Daoy (cell line): ENCODE measurements around the gene PYGL. TPM values are rescaled to one million over a fixed set of nuclear protein-coding genes. Genes with fewer than 3 reads are reported as not detected.

Experiments
- DNase-seq: peaks from one replicate; pipeline ENCODE4 v3.0.0-alpha.2; 2015; ENCODE audit warnings: low read depth
- total RNA-seq: library from RNA; depleted of rRNA; stranded (reverse); fragments of >200 nt; shearing (Covaris generic); gene quantifications from 2 replicates; pipeline ENCODE4 v1.2.3, GENCODE V29; 2014; rRNA removed

The PYGL gene
- total RNA-seq, 1 experiment from 2014 or later = 56.2 TPM

DNA sequence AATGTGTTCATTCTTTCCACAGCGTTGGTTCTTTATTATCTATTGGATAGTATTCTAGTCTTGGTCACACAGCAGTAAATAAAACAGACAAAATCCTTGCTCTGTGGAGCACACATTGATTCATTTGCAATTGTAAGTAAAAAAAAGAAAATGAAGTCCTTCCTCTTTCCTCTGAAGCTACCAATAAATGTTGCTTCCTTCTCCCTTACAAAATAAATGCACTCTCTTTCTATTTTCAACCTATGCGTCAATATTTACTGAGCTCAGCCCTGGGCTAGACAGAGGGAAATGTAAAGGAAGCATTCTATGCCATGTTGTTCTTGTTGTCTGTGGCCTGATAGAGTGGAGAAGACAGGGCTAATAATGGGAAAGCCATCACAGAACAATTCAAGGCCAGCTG, 69.5 kb downstream of the PYGL start:
- DNase-seq = no peak

DNA sequence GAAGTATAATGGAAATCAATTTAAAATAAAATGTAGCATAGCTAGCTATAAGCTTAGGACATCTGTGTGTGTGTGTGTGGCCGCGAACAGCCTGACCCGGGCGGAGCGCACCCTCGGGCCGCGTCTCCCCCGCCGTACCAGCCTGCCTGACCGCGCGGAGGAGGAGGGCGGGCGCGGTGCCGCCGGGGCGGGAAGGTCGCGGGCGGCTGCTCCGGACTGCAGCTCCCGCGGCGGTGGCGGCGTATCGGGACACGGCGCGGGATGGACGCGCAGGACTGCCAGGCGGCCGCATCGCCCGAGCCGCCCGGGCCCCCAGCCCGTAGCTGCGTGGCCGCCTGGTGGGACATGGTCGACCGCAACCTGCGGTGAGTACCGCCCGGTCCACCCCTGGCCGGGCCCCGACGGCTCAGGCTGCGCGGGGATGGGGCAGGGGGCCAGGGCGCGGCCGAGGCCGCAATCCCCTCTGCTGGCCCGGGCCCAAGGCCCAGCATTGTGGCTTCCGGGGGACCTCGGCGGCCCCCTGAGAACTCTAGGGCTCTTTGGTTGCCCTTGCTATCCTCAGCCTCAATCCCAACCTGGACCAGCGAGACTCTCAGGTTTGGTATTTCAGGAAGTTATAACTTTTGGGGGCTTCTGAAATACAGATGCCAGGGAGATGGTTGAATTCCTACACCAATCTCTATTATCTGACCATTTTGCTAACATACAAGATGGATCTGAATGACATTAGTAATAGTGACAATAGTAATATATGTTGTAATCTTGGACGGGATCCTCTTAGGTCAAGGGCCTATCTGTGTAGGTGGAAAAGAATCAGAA, 72.2 kb downstream of the PYGL start, which contains the start of gene ABHD12B:
Gene ABHD12B, plus strand, starts transcription at position 140 of the 819 bp plus-strand sequence. Its CDS starts 122 bp downstream, at position 262.
- peak; percentile 14 for DNase-seq

DNA sequence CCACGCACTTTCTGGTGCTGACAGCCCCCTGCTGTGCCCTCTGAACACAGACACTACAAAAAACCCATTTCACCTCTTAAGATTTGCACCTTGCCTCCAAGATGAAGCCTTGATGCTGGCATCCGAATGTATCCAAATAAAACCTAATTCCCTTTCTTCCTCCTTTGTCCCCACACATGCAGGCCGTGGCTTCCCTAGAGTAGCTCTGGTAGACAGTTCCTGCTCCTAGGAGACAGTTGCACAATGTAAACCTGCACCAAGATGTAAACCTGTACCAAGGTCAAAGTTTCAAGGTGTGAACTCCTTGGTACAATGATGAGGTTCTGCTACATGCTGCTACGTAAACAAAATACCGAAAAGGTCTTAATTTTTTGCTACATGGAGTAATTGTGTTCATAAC, 73.1 kb downstream of the PYGL start:
- no peak for DNase-seq

DNA sequence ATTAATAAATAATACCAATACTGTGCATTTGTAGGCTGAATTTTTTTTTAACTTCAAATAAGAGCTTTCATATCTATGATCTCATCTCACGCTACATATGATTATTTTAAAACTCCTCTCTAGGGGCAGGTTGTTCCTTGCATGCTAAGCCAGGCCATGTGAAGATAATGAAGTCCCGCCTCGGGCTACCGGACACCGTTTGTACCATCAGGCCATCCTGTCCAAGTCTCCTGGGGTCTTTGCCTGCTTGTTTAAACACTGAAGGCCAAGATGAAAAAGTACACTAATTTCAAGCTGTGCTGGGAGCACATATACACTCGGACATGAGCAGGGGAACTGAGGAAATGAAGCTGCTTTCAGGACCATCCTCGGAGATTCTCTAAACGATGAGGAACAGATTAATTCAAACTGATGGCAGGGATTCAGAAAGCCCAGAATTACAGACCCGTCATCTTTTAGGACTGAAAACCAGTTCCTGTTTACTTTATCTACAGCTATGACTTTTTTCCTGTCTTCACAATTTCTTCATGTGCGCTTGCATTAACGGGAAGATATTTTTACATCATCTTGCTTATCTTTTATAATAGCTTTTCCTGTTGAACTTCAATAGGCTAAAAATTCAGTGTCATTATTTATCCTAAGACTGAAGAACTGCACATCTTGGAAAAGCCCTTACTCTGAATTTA, 78.7 kb downstream of the PYGL start:
- DNase-seq = no peak

DNA sequence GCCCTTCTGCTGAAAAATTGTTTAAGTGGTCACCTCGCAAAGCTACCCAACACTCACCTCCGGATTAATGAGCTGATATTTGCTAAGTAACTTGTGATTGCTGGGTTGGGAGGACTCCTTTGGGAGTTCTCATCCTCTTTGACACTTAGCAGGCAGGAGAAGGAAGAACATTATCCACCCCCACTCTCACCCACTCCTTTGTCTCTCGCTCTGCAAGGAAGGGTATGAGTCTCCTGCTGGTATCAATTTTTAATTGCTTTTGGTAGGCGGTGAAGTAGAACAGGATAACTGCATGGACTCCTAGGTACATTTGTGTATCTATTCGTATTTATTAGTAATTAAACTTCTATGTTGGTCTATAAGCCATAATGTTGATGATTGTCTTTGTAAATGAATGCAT, 79.3 kb downstream of the PYGL start:
- no peak for DNase-seq

DNA sequence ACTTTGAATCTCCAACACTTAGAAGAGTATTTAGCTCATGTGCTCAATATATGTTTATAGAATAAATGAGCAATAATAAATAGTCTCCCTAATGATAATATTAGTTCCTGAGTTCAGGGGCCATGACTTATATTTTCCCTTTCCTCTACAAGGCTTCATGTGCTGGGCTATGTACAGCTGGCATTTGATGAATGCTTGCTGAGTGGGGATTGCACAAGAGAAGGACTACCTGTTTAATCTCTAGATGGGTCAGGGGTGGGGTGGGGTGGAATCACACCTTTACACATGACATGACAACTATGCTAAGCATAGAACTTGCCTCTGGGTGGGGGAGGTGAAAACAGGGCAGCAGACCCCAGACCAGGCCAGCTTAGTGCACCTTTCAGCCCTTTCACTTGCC, 80.0 kb downstream of the PYGL start:
- no peak for DNase-seq

DNA sequence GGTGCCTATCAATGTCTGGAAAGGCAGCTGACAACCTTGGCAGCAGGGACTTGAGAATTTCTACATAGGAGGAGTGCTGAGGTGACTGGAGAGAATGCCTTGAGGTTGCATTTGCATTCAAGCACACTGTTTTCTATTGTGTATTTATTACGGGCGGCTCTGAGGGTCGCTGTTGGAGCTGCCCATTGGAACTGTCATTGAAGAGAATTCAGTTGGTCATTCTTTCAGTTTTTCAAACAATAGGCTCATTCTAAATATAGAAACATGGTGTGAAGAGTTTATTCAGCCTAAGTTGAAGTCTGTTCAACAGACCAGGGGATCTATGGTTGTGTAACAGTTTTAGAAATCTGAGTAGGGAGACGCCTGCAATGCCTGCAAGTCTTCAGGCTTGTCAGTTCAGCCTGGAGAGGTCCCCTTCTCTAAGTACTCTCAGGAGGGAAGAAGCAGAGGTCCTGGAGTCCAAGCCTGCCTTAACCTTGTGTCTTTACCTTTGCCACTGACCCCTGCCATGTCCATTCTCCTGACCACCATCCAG, 82.2 kb downstream of the PYGL start:
- DNase-seq = no peak

DNA sequence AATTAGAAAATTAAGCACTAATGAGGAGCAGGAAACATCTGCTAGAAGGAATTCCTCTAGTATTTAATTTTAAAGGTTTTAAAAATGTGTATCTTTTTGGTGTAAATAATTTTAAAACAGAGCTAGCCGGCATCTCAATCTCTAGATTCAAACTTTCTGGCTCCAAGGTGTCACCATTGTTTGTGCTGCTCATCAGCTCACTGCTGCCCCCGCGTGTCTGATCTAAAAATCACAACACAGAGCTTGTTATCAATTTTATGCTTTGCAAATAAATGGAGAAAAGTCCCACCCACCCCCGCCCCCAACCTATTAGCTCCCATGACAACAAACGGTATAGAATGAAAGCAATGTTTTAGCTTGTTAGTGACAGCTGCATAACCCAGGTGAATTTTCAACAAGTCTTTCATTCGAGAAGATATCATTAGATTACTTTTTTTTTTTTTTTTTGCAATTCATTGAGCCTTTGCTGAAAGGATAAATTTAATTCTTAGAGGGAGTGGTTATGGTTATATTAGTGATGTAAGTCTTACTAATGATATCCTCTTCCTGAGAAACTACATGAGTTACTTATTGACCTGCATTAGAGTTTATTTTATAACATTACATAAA, 83.7 kb downstream of the PYGL start:
- peak; percentile 85 for DNase-seq

DNA sequence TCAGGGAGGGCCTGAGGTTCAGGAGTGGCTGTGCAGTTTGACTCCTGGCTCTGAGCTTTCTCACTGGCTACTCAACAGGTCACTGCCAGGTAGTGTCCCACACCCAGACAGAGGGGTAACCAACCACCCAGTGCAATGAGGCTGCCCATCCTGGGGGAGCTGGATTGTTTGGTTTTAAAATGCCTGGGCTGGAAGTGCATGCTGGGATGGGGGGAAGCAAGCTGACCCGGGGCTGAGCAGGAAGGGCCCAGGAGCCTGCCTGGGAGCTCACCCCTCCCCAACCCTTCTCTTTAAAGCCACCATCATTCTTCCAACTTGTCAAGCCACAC, 85.0 kb downstream of the PYGL start:
- no peak for DNase-seq

DNA sequence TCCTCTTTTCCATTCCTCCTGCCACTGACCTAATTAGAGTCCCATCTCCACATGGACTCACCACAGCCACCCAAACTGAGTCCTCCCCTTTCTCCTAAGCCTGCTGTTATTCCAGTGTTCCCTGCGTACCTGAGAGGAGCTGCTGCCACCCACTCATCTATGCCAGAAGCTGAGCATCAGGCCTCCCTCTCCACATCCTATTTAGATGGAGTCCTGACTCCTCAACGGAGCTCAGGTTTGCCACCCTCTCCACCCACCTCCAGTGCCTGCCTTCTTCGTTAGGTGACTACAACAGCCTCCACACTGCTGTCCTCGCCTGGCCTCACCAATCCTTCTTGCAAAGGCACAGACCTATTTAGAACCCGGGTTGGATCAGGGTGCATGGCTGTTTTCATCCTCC, 87.6 kb downstream of the PYGL start:
- no peak for DNase-seq

DNA sequence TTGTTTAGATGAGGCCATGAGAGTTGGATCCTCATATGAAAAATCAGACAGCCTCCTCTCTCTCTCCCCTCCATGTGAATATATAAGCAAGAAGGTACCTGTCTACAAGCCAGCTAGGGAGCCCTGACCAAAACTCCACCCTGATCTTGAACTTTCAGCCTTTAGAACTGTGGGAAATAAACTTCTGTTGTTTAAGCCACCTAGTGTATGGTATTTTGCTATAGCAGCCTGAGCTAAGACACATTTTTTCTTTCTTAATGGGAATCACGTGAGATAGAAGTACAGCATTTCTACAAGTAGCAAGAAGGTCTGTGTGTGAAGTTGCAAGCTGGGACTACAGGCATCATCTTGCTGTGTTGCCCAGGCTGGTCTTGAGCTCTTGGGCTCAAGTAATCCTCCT, 88.7 kb downstream of the PYGL start:
- DNase-seq = no peak

Other genes starting within 250 kb of the PYGL start
- 44.9 and 51.2 TPM in 2 replicates for gene NIN, start 113.3 kb downstream of the PYGL start, total RNA-seq
- not detected in 2 replicates for gene ABHD12B, start 72.4 kb downstream of the PYGL start, total RNA-seq
- 2.8 and 3.1 TPM in 2 replicates for gene TRIM9, start 150.6 kb upstream of the PYGL start, total RNA-seq